ENCODE measurements around the gene NT5DC3. TPM values are rescaled to one million over a fixed set of nuclear protein-coding genes. Genes with fewer than 3 reads are reported as not detected.

Gene NT5DC3
- total RNA-seq, 3 donors from 2014 or later (not counting 1 experiment from before 2014, with no cell fraction given): 1.1 to 2.1 (median 1.4) TPM

DNA sequence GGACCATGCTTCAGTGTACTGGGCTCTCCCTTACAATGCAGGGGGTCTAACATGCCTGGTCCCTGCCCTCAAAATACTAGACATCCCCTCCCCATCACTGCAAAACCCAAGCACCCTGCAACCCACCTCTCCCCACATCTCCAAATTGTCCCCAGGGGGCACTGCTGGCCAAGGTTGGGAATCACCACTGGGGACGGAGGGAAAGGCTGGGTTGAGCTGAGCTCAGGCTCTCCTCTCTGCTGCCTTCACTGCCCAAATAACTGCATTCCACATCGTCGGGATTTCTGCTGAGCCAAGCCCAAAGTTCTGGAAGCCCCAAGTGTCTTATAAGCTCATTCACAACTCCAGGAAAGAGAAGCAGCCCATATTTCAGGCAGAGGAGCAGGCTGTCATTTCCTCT, 69.6 kb downstream of the NT5DC3 start:
- no peaks in the 10 kb centered on the region for H3K9me3 Mint-ChIP-seq
- H3K27me3 Mint-ChIP-seq (ENCODE audit: low read depth in 2 of 2): no peaks in the 10 kb centered on the region
- no peak overlapping the region for H3K4me3 Mint-ChIP-seq
- no peak overlapping the region for H3K27ac Mint-ChIP-seq
- no peaks in the 10 kb centered on the region for H3K4me1 Mint-ChIP-seq
- Histone ChIP-seq H3K36me3 (ENCODE audit: control insufficient read depth, insufficient read depth, low read length) (no peaks in the 10 kb centered on the region), H3K27me3 (ENCODE audit: control insufficient read depth, insufficient read depth, low read length) (no peaks in the 10 kb centered on the region), H3K4me1 (ENCODE audit: control insufficient read depth, insufficient read depth, low read length) (no peaks in the 10 kb centered on the region), H3K27ac (ENCODE audit: low read length) (no peak overlapping the region), H3K9me3 (ENCODE audit: control insufficient read depth, insufficient read depth, low read length) (no peaks in the 10 kb centered on the region), H3K4me3 (ENCODE audit: low read length) (no peak overlapping the region)
- DNase-seq (peak in 1 of 2 donors; percentile 19), ATAC-seq (no peak)
- no peaks in the 10 kb centered on the region for H3K36me3 Mint-ChIP-seq
- TF ChIP-seq, protein P1, sequence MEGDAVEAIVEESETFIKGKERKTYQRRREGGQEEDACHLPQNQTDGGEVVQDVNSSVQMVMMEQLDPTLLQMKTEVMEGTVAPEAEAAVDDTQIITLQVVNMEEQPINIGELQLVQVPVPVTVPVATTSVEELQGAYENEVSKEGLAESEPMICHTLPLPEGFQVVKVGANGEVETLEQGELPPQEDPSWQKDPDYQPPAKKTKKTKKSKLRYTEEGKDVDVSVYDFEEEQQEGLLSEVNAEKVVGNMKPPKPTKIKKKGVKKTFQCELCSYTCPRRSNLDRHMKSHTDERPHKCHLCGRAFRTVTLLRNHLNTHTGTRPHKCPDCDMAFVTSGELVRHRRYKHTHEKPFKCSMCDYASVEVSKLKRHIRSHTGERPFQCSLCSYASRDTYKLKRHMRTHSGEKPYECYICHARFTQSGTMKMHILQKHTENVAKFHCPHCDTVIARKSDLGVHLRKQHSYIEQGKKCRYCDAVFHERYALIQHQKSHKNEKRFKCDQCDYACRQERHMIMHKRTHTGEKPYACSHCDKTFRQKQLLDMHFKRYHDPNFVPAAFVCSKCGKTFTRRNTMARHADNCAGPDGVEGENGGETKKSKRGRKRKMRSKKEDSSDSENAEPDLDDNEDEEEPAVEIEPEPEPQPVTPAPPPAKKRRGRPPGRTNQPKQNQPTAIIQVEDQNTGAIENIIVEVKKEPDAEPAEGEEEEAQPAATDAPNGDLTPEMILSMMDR (IDR thresholded peaks at IDR 0.05): no peak
- intact Hi-C loops (cut with micrococcal nuclease): no loop called here
- 73% methylated on average over 3 of the region's 3 CpGs for WGBS (ENCODE audit: insufficient coverage)

DNA sequence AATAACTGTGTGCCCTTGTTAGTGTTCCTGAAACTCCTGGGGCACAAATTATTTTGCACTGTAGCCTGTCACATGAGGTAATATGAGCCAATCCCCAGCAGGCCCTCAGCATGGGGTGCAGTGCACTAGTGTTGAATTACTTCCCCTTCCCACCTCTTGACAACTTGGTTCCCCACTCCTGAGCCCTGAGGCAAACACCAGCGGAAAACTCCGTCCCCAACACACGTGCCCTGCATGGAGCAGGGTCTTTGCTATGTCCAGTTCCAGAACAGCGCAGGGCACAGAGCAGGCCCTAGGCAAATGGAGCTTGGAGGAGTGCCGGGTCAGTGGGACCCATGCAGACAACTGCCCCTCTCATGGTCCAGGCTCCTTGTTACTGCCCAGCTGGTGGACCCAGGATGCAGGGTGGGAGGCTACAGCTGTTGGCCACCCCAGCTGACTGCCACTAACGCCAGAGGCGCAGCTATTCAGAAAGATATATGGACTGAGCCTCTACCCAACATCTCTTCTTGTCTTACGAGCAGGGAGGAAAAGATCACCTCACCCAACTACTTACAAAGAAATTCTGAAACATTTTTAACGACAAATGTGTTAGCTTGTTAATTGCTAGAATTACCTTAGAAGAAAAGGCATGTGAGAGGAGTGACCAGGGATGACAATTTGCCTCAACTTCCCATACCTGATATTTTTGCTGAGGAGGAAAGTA, 71.6 kb downstream of the NT5DC3 start:
- DNase-seq: no peak
- Mint-ChIP-seq H3K9me3 (no peaks in the 10 kb centered on the region), H3K4me3 (no peak overlapping the region), H3K36me3 (no peaks in the 10 kb centered on the region), H3K27me3 (ENCODE audit: low read depth in 2 of 2) (no peaks in the 10 kb centered on the region), H3K4me1 (no peaks in the 10 kb centered on the region), H3K27ac (no peak overlapping the region)
- intact Hi-C loops (cut with micrococcal nuclease): no loop called here
- TF ChIP-seq, protein P1 (IDR thresholded peaks at IDR 0.05): no peak
- WGBS (ENCODE audit: insufficient coverage): 93% methylated on average over 9 of the region's 9 CpGs
- Histone ChIP-seq H3K4me1 (ENCODE audit: control insufficient read depth, insufficient read depth, low read length) (no peaks in the 10 kb centered on the region), H3K27ac (ENCODE audit: low read length) (no peak overlapping the region), H3K27me3 (ENCODE audit: control insufficient read depth, insufficient read depth, low read length) (no peaks in the 10 kb centered on the region), H3K9me3 (ENCODE audit: control insufficient read depth, insufficient read depth, low read length) (no peaks in the 10 kb centered on the region), H3K36me3 (ENCODE audit: control insufficient read depth, insufficient read depth, low read length) (no peaks in the 10 kb centered on the region), H3K4me3 (ENCODE audit: low read length) (no peak overlapping the region)
- no peak for ATAC-seq

DNA sequence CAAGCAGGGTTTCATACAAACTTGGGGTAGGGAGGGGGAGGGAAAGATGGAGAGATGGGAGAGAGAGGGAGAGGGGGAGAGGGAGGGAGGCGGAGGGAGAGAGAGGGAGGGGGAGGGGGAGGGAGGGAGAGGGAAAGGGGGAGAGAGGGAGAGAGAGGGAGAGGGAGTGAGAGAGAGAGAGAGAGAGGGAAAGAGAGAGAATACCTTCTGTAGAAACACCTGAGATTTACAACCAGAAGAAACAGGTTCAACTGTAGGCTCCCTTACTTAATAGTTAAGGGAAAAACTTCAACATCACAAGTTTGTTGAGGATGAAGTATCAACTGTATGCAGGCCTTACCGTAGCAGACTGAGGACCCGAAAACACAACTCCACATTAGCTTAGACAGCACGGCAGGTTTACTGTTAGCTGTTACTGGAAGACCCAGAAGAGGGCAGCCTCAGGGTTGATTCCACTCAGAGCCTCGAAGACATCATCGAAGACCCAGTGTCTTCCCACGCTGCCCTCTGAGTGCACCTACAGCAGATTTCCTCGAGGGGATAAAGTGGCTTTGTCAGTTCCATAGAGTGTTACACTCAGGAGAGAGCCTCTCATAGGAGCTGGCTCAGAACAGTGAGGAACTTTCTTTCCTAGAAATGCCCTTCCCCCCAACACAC, 72.4 kb downstream of the NT5DC3 start:
- DNase-seq (no peak), ATAC-seq (no peak)
- no peaks in the 10 kb centered on the region for H3K4me1 ChIP-seq (ENCODE audit: control insufficient read depth, insufficient read depth, low read length)
- no peak overlapping the region for H3K27ac Mint-ChIP-seq
- H3K9me3 ChIP-seq (ENCODE audit: control insufficient read depth, insufficient read depth, low read length): no peaks in the 10 kb centered on the region
- no peaks in the 10 kb centered on the region for H3K27me3 ChIP-seq (ENCODE audit: control insufficient read depth, insufficient read depth, low read length)
- H3K4me3 Mint-ChIP-seq: no peak overlapping the region
- no peaks in the 10 kb centered on the region for H3K4me1 Mint-ChIP-seq
- H3K27me3 Mint-ChIP-seq (ENCODE audit: low read depth in 2 of 2): no peaks in the 10 kb centered on the region
- H3K9me3 Mint-ChIP-seq: no peaks in the 10 kb centered on the region
- no peaks in the 10 kb centered on the region for H3K36me3 Mint-ChIP-seq
- 97% methylated on average over 7 of the region's 8 CpGs for WGBS (ENCODE audit: insufficient coverage)
- no peaks in the 10 kb centered on the region for H3K36me3 ChIP-seq (ENCODE audit: control insufficient read depth, insufficient read depth, low read length)
- no peak overlapping the region for H3K27ac ChIP-seq (ENCODE audit: low read length)
- intact Hi-C loops (cut with micrococcal nuclease): no loop called here
- TF ChIP-seq, protein P1 (IDR thresholded peaks at IDR 0.05): no peak
- H3K4me3 ChIP-seq (ENCODE audit: low read length): no peak overlapping the region
